Gastroesophageal sphincter (tissue), 4 donors: ENCODE measurements around the gene GATA6. TPM values are rescaled to one million over a fixed set of nuclear protein-coding genes. Genes with fewer than 3 reads are reported as not detected.
"Not testable (repeated sequence)": the region's sequence is repeated elsewhere in the genome, so short reads cannot be mapped to it uniquely, and the experiment has no call there.

Experiments
- ATAC-seq: fragments of 150-250 bp; one replicate; pipeline ENCODE4 v1.9.1; 2016; ENCODE audit warnings: mild to moderate bottlenecking, moderate library complexity
- H3K27ac ChIP-seq, 4 donors: fragments of 200-600 bp; sonication (generic) in 3 of 4; 1 replicate in 3 of 4; 2 replicates in 1 of 4; pipeline ENCODE4 v1.5.1; 2016 to 2019
- H3K27me3 ChIP-seq: fragments of 200-600 bp; sonication (generic); one replicate; pipeline ENCODE4 v1.5.1; 2019
- H3K36me3 ChIP-seq, 2 donors: fragments of 200-600 bp; sonication (generic); one replicate each; pipeline ENCODE4 v1.5.1; 2019; ENCODE audit warnings: control low read depth in 1 of 2
- H3K4me1 ChIP-seq, 3 donors: fragments of 200-600 bp; sonication (generic); 1 replicate in 2 of 3; 2 replicates in 1 of 3; pipeline ENCODE4 v1.5.1; 2016 to 2019; ENCODE audit warnings: control low read depth in 2 of 3
- H3K4me3 ChIP-seq, 2 donors: fragments of 200-600 bp; sonication (generic); one replicate each; pipeline ENCODE4 v1.5.1; 2019; ENCODE audit warnings: mild to moderate bottlenecking in 1 of 2, moderate library complexity in 1 of 2
- H3K9me3 ChIP-seq, 3 donors: fragments of 200-600 bp; sonication (generic); one replicate each; pipeline ENCODE4 v1.5.1; 2017 to 2019; ENCODE audit warnings: control low read depth in 2 of 3
- CTCF ChIP-seq, 4 experiments: fragments of 200-600 bp in 2 of 4; fragments of 450-650 bp in 2 of 4; sonication (generic) in 1 of 4; IDR thresholded peaks; one replicate each; pipeline ENCODE4 v1.5.1; 2017 to 2019; ENCODE audit warnings: antibody characterized with exemption in 4 of 4, mild to moderate bottlenecking in 2 of 4, moderate library complexity in 2 of 4
- EP300 ChIP-seq: sonication (generic); formaldehyde crosslinking; IDR thresholded peaks from one replicate; pipeline ENCODE4 v1.6.1; 2017; ENCODE audit warnings: antibody characterized with exemption, mild to moderate bottlenecking
- POLR2A ChIP-seq, 2 donors: fragments of 450-650 bp; IDR thresholded peaks; one replicate each; pipeline ENCODE4 v1.6.1; 2017; ENCODE audit warnings: antibody characterized with exemption in 2 of 2, mild to moderate bottlenecking in 2 of 2, moderate library complexity in 1 of 2
- POLR2AphosphoS5 ChIP-seq: sonication (generic); formaldehyde crosslinking; IDR thresholded peaks from one replicate; pipeline ENCODE4 v1.6.1; 2017; ENCODE audit warnings: antibody characterized with exemption
- WGBS, 2 donors: methylation state at CpG; one replicate each; pipeline ENCODE4 v1.1.5; 2018; ENCODE audit warnings: low coverage in 1 of 2; 5-methylcytosine and 5-hydroxymethylcytosine counted together
- total RNA-seq, 4 donors: library from RNA; depleted of rRNA; stranded (reverse); fragments of >200 nt; gene quantifications; one replicate each; pipeline ENCODE4 v1.1.0, GENCODE V29; 2016

GATA6 gene
- total RNA-seq, 4 donors from 2014 or later: 7.5 to 12.4 (median 9.5) TPM

GRCh38 chr18:22214731-22215528 lies 45.5 kb downstream of the GATA6 start:
- peak; percentile 25 for ATAC-seq
- Histone ChIP-seq H3K4me1 (peaks cover 0 to 11% (median 0%) of the 10 kb centered on the region in 3 donors), H3K36me3 (no peaks in the 10 kb centered on the region), H3K27me3 (no peaks in the 10 kb centered on the region), H3K4me3 (no peak overlapping the region), H3K27ac (no peak overlapping the region), H3K9me3 (no peaks in the 10 kb centered on the region)
- TF ChIP-seq POLR2AphosphoS5: peak; percentile 32
- TF ChIP-seq CTCF (IDR thresholded peaks at IDR 0.05): no peak
- WGBS, 2 donors: 77 to 82% methylated on average over 9 to 13 of the region's 13 CpGs

- ATAC-seq: no peak
- Histone ChIP-seq H3K9me3 (no peaks in the 10 kb centered on the region), H3K27me3 (no peaks in the 10 kb centered on the region), H3K4me1 (peaks cover 0 to 4% (median 0%) of the 10 kb centered on the region in 3 donors), H3K27ac (no peak overlapping the region), H3K4me3 (no peak overlapping the region), H3K36me3 (no peaks in the 10 kb centered on the region)
- 82% methylated on average over 4 of the region's 5 CpGs; no CpG with 5 or more reads in 1 of the 2 donors for WGBS, 2 donors
- TF ChIP-seq EP300 (no peak), POLR2A (IDR thresholded peaks at IDR 0.05) (no peak), POLR2AphosphoS5 (no peak), CTCF (IDR thresholded peaks at IDR 0.05) (no peak)
These were observed 49.4 kb downstream of the GATA6 start for GRCh38 chr18:22218835-22219234.

GRCh38 chr18:22219568-22220355 lies 50.4 kb downstream of the GATA6 start:
- ATAC-seq: no peak
- TF ChIP-seq POLR2AphosphoS5 (no peak), CTCF (IDR thresholded peaks at IDR 0.05) (no peak), POLR2A (IDR thresholded peaks at IDR 0.05) (no peak), EP300 (no peak)
- Histone ChIP-seq H3K36me3 (no peaks in the 10 kb centered on the region), H3K27me3 (no peaks in the 10 kb centered on the region), H3K27ac (no peak overlapping the region), H3K9me3 (no peaks in the 10 kb centered on the region), H3K4me1 (no peaks in the 10 kb centered on the region), H3K4me3 (no peak overlapping the region)
- 45 to 53% methylated on average over 8 to 11 of the region's 11 CpGs for WGBS, 2 donors

GRCh38 chr18:22220585-22220984 lies 51.2 kb downstream of the GATA6 start:
- H3K4me1 ChIP-seq, H3K9me3 ChIP-seq, ATAC-seq, H3K36me3 ChIP-seq, H3K27ac ChIP-seq, H3K4me3 ChIP-seq, H3K27me3 ChIP-seq: not testable (repeated sequence)

GRCh38 chr18:22221350-22221749 lies 52.0 kb downstream of the GATA6 start:
- no peak for ATAC-seq
- Histone ChIP-seq H3K27ac (no peak overlapping the region), H3K4me1 (no peaks in the 10 kb centered on the region), H3K36me3 (no peaks in the 10 kb centered on the region), H3K4me3 (no peak overlapping the region), H3K27me3 (no peaks in the 10 kb centered on the region), H3K9me3 (no peaks in the 10 kb centered on the region)
- 82 to 83% methylated on average over 3 of the region's 3 CpGs for WGBS, 2 donors
- no peak for TF ChIP-seq CTCF (IDR thresholded peaks at IDR 0.05)
- no peak for TF ChIP-seq EP300
- no peak for TF ChIP-seq POLR2A (IDR thresholded peaks at IDR 0.05)
- no peak for TF ChIP-seq POLR2AphosphoS5
